ENCODE data around the gene TMED4. TPM values are rescaled to one million over a fixed set of nuclear protein-coding genes. Genes with fewer than 3 reads are reported as not detected.

TMED4 gene
- total and polyA plus RNA-seq, 4 donors, result 26.9 to 97.1 (median 46.9) TPM

- no peak for DNase-seq (ENCODE audit: low spot score)
- Histone ChIP-seq H3K27me3 (ENCODE audit: control insufficient read depth in 4 of 4, insufficient read depth in 4 of 4, low read length in 3 of 4) (no peaks in the 10 kb centered on the region), H3K36me3 (ENCODE audit: control insufficient read depth in 4 of 4, insufficient read depth in 3 of 4, low read depth in 1 of 4, low read length in 3 of 4) (peaks cover 23 to 46% (median 41%) of the 10 kb centered on the region in 4 donors), H3K27ac (ENCODE audit: low read depth in 1 of 2, low read length in 2 of 2) (peak overlapping the region in 1 of 2 donors; percentile 92), H3K4me1 (ENCODE audit: control insufficient read depth in 4 of 4, insufficient read depth in 4 of 4, low read length in 3 of 4) (peaks cover 3 to 28% (median 22%) of the 10 kb centered on the region in 4 donors), H3K9ac (ENCODE audit: low read depth in 1 of 2, low read length in 2 of 2) (peak overlapping the region; percentile 91 to 93), H3K9me3 (ENCODE audit: control insufficient read depth in 4 of 4, low read length in 3 of 4) (no peaks in the 10 kb centered on the region), H3K4me3 (ENCODE audit: low read depth in 1 of 3, low read length in 3 of 3) (peak overlapping the region; percentile 65 to 100 (median 96))
- TF ChIP-seq NR2F2 (IDR thresholded peaks at IDR 0.05) (no peak), FOXA2 (IDR thresholded peaks at IDR 0.05) (no peak), FOXA1 (IDR thresholded peaks at IDR 0.05) (no peak), MAX (IDR thresholded peaks at IDR 0.05) (no peak)
- WGBS, result 75% methylated on average over 5 of the region's 5 CpGs
Measured at GRCh38 chr7:44572771-44573170, 9.3 kb downstream of the TMED4 start.

- no peak for TF ChIP-seq JUND (IDR thresholded peaks at IDR 0.05)
- no peak for TF ChIP-seq TAF1 (conservative IDR thresholded peaks at IDR 0.05)
- TF ChIP-seq GABPA (IDR thresholded peaks at IDR 0.05 in 1 of 2, conservative IDR thresholded peaks at IDR 0.05 in 1 of 2), result no peak
- TF ChIP-seq HNF4A (conservative IDR thresholded peaks at IDR 0.05), result no peak
- TF ChIP-seq HNF4G (IDR thresholded peaks at IDR 0.05), result no peak
- no peak for TF ChIP-seq SP1 (IDR thresholded peaks at IDR 0.05)
- TF ChIP-seq ZBTB33 (IDR thresholded peaks at IDR 0.05), result no peak
- no peak for TF ChIP-seq MAX (IDR thresholded peaks at IDR 0.05)
- TF ChIP-seq RXRA (IDR thresholded peaks at IDR 0.05), result no peak
- no peak for TF ChIP-seq FOXA2 (IDR thresholded peaks at IDR 0.05)
- no peak for TF ChIP-seq EGR1 (IDR thresholded peaks at IDR 0.05; ENCODE audit: low read depth in 2 of 2)
- no peak for DNase-seq (ENCODE audit: low spot score)
- WGBS, result 86% methylated on average over 9 of the region's 9 CpGs
Measured at GRCh38 chr7:44569959-44570358, 12.1 kb downstream of the TMED4 start.

GRCh38 chr7:44568771-44569560 lies 13.1 kb downstream of the TMED4 start:
- WGBS, result 88% methylated on average over 17 of the region's 17 CpGs
- Histone ChIP-seq H3K4me3 (ENCODE audit: low read depth in 1 of 3, low read length in 3 of 3) (no peak overlapping the region), H3K36me3 (ENCODE audit: control insufficient read depth in 4 of 4, insufficient read depth in 3 of 4, low read depth in 1 of 4, low read length in 3 of 4) (peaks cover 29 to 64% (median 57%) of the 10 kb centered on the region in 4 donors), H3K9me3 (ENCODE audit: control insufficient read depth in 4 of 4, low read length in 3 of 4) (no peaks in the 10 kb centered on the region), H3K9ac (ENCODE audit: low read depth in 1 of 2, low read length in 2 of 2) (no peak overlapping the region), H3K27ac (ENCODE audit: low read depth in 1 of 2, low read length in 2 of 2) (no peak overlapping the region), H3K27me3 (ENCODE audit: control insufficient read depth in 4 of 4, insufficient read depth in 4 of 4, low read length in 3 of 4) (no peaks in the 10 kb centered on the region), H3K4me1 (ENCODE audit: control insufficient read depth in 4 of 4, insufficient read depth in 4 of 4, low read length in 3 of 4) (peaks cover 3 to 25% (median 19%) of the 10 kb centered on the region in 4 donors)
- DNase-seq (ENCODE audit: low spot score), result no peak
- TF ChIP-seq YY1 (IDR thresholded peaks at IDR 0.05) (no peak), HNF4A (conservative IDR thresholded peaks at IDR 0.05) (no peak), ATF3 (IDR thresholded peaks at IDR 0.05) (no peak), FOXA1 (IDR thresholded peaks at IDR 0.05) (no peak), RAD21 (IDR thresholded peaks at IDR 0.05) (no peak), ZBTB33 (IDR thresholded peaks at IDR 0.05) (no peak), CTCF (IDR thresholded peaks at IDR 0.05; ENCODE audit: low read depth, low read length, missing input control) (no peak), NR2F2 (IDR thresholded peaks at IDR 0.05) (no peak), EGR1 (IDR thresholded peaks at IDR 0.05; ENCODE audit: low read depth in 2 of 2) (no peak), SP1 (IDR thresholded peaks at IDR 0.05) (no peak)

More at GRCh38 chr7:44569959-44570358, 12.1 kb downstream of the TMED4 start:
- Histone ChIP-seq H3K36me3 (ENCODE audit: control insufficient read depth in 4 of 4, insufficient read depth in 3 of 4, low read depth in 1 of 4, low read length in 3 of 4) (peaks cover 29 to 61% (median 54%) of the 10 kb centered on the region in 4 donors), H3K9ac (ENCODE audit: low read depth in 1 of 2, low read length in 2 of 2) (no peak overlapping the region), H3K4me1 (ENCODE audit: control insufficient read depth in 4 of 4, insufficient read depth in 4 of 4, low read length in 3 of 4) (peaks cover 3 to 30% (median 23%) of the 10 kb centered on the region in 4 donors), H3K9me3 (ENCODE audit: control insufficient read depth in 4 of 4, low read length in 3 of 4) (no peaks in the 10 kb centered on the region), H3K27me3 (ENCODE audit: control insufficient read depth in 4 of 4, insufficient read depth in 4 of 4, low read length in 3 of 4) (no peaks in the 10 kb centered on the region), H3K4me3 (ENCODE audit: low read depth in 1 of 3, low read length in 3 of 3) (no peak overlapping the region), H3K27ac (ENCODE audit: low read depth in 1 of 2, low read length in 2 of 2) (no peak overlapping the region)
